Subcutaneous preadipocyte (primary cell): Measurements from ENCODE around the gene CENPL. TPM values are rescaled to one million over a fixed set of nuclear protein-coding genes. Genes with fewer than 3 reads are reported as not detected.

Source experiments
- small RNA-seq: library from RNA; depleted of rRNA; stranded (forward); fragments of <200 nt; gene quantifications from one replicate; pipeline ENCODE3, GENCODE V24; 2012
- total RNA-seq: library from RNA; depleted of rRNA; stranded (reverse); fragments of >200 nt; gene quantifications from 2 replicates; pipeline ENCODE4 v1.2.3, GENCODE V29; 2012

Gene CENPL, protein sequence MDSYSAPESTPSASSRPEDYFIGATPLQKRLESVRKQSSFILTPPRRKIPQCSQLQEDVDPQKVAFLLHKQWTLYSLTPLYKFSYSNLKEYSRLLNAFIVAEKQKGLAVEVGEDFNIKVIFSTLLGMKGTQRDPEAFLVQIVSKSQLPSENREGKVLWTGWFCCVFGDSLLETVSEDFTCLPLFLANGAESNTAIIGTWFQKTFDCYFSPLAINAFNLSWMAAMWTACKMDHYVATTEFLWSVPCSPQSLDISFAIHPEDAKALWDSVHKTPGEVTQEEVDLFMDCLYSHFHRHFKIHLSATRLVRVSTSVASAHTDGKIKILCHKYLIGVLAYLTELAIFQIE
- total RNA-seq = 15.8 and 24.2 TPM in 2 replicates

DNA sequence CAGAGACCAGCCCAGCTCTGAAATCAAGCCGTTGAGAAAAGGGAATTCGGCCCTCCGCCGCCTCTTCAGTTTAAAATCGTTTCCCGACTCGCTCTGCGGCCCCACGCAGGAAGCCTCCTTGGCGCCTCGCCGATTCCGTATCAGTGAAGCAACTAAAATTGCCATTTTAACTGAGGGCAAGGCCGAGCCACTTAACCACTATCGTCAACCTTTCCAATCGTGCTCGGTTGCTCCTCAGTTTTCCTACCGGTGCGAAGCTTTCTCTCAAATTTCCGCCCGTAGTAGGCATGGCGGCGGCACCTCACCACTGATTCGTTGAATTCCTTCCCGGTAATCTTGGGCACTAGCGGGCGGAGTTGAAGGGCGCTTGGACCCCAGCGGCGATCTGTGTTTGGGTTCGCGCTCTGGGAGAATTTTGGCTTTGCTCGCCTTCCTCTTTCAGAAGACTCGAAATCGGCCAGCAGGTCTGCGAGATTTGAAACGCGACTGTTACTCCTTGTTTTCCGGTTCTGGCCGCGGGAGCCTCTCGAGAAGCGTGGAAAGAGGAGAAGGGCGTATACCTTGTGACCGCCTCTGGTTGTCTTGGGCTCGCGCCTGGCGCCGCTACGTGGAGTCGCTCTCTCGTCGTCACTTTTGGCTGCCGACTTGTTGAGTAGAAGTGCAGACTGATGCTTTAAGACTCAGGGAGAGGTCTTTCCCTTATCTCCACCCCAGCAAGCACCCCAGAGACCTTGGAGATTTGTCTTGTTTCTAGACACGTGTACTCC, at the start of gene CENPL, which contains the start of gene DARS2:
Gene CENPL, minus strand, starts transcription at position 569 of the 767 bp plus-strand sequence. CDS start 13,584 bp downstream, outside the sequence.
Gene DARS2, plus strand, starts transcription at position 359 of the 767 bp plus-strand sequence. CDS start 557 bp downstream, outside the sequence.

DNA sequence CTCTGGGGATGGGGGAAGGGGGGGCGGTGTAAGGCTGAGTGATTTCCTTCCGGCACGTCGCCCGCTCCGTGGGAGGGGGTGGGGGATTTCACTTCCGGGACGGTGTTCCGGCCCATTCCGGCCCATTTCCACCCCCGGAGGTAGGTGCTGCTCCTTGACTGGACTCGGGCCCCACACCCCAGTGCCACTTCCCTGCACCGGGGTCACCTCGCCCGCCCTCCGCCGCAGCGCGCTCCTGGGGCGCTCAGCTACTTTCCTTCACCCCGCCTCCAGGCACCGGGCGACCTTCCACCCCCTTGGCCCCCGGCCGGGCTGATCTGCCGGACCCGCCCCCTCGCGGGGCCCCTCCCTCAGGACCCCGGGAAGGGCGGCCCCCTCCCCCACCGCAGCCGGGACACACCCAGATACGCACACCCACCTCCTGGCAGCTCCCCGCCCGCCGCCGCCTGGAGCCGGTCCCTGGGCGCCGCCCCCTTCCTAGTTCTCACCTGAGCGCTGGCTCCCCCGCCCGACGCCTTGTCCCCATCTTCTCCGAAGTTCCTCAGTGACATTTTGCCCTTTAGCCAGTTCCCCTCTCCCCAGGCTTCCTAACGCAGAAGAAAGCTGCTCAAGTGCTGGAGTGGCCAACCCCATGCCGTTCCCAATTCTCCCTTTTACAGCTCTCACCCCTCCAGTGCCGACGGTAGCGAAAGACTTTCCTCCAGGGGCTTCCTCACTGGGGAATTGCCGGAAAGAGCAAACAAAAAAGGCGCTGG, 43.8 kb upstream of the CENPL start, which contains the start of gene ZBTB37:
Gene ZBTB37, plus strand, starts transcription at position 115 of the 755 bp plus-strand sequence. CDS start 1,846 bp downstream, outside the sequence.

DNA sequence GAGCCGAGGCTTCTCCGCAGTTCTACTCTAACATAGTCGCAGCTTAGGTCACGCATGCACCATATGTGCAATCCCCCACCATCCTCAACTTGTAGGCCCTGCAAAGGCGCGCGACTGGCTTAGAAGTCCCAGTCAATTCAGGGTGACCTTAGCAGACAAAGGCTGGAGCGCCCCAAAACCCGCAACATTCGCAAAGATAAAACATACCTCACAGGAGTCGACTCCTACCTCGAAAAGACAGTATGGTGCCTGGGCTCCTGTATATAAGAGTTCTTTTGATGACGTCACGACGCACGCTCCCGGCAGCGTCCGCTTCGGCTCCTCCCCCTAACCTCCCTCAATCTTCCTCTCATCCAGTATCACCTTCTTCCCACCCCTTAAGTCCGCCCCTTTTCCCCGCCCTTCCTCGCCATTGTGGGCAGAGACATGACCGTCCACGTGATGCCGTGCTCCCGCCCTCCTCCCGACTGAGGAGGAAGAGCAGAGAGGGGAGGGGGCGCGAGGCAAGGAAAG, 43.1 kb upstream of the CENPL start, which contains the start of gene GAS5:
Gene GAS5, minus strand, starts transcription at position 237 of the 513 bp plus-strand sequence.

Small RNA genes lying within 50 kb of the gene (small RNA-seq; reads per million reads assigned to genes)
- gene RF00019 = not detected

Other genes with a start within 250 kb of the CENPL start
- gene SLC9C2, start 221.8 kb downstream of the CENPL start, total RNA-seq = not detected in 2 replicates
- not detected in 2 replicates for gene TEX50, start 189.5 kb downstream of the CENPL start, total RNA-seq
- not detected in 2 replicates for gene ANKRD45, start 155.0 kb downstream of the CENPL start, total RNA-seq
- 18.7 and 19.2 TPM in 2 replicates for gene KLHL20, start 109.9 kb downstream of the CENPL start, total RNA-seq
- 23.5 and 35.8 TPM in 2 replicates for gene DARS2, start 210 bp downstream of the CENPL start, total RNA-seq
- 351 and 372 TPM in 2 replicates for gene GAS5, start 43.1 kb upstream of the CENPL start, total RNA-seq
- gene ZBTB37, start 43.5 kb upstream of the CENPL start, total RNA-seq = 5.5 and 5.7 TPM in 2 replicates
- gene SERPINC1, start 92.4 kb upstream of the CENPL start, total RNA-seq = not detected in 2 replicates
- 18.0 and 26.0 TPM in 2 replicates for gene RC3H1, start 197.5 kb upstream of the CENPL start, total RNA-seq